HPDE6-E6E7 (cell line): ENCODE results near the gene RBM38.

Experiments used
- DNase-seq: peaks from one replicate; pipeline ENCODE4 v3.0.0; 2011; ENCODE audit warnings: missing footprints; ENCODE audit errors: extremely low spot score

Gene RBM38

GRCh38 chr20:57451431-57451794, 60.2 kb downstream of the RBM38 start:
- DNase-seq = no peak

- DNase-seq = no peak
Measured at GRCh38 chr20:57451795-57452661, 60.8 kb downstream of the RBM38 start.

- no peak for DNase-seq
Measured at GRCh38 chr20:57455386-57455785, 64.2 kb downstream of the RBM38 start.

GRCh38 chr20:57456116-57456515, 64.9 kb downstream of the RBM38 start:
- no peak for DNase-seq

GRCh38 chr20:57457243-57458095, 66.3 kb downstream of the RBM38 start:
- DNase-seq = no peak

GRCh38 chr20:57458400-57459160, 67.4 kb downstream of the RBM38 start:
- no peak for DNase-seq
